ENCODE results near the gene CD3D.

DNA sequence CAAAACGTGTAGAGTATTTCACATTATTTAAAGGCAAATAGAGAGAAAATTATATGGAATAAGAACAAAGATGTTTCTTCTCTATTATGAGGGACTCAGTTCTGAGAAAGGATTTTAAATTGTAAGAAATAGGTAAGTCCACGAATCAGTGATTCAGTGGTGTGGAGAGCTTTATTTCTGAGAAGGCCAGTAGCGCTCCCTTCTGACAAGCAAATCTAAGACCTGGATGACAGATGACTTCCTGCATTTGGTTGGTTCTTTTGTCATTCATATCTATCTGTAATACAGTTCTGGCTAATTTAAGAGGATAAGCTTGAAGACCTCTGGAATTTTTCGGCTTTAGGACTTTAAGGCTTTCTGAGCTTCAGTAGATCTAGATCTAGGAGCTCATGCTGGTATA lies 31.0 kb downstream of the CD3D start:
- TF ChIP-seq, protein P1, sequence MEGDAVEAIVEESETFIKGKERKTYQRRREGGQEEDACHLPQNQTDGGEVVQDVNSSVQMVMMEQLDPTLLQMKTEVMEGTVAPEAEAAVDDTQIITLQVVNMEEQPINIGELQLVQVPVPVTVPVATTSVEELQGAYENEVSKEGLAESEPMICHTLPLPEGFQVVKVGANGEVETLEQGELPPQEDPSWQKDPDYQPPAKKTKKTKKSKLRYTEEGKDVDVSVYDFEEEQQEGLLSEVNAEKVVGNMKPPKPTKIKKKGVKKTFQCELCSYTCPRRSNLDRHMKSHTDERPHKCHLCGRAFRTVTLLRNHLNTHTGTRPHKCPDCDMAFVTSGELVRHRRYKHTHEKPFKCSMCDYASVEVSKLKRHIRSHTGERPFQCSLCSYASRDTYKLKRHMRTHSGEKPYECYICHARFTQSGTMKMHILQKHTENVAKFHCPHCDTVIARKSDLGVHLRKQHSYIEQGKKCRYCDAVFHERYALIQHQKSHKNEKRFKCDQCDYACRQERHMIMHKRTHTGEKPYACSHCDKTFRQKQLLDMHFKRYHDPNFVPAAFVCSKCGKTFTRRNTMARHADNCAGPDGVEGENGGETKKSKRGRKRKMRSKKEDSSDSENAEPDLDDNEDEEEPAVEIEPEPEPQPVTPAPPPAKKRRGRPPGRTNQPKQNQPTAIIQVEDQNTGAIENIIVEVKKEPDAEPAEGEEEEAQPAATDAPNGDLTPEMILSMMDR (conservative IDR thresholded peaks at IDR 0.05 in 1 of 2, IDR thresholded peaks at IDR 0.05 in 1 of 2; ENCODE audit: low read depth in 1 of 2, low read length in 2 of 2), result no peak
- no peak for TF ChIP-seq EZH2 (IDR thresholded peaks at IDR 0.05; ENCODE audit: low read length, missing control alignments)

All from fibroblast of lung (primary cell).